Right lobe of liver (tissue), 6 donors: ENCODE measurements around the gene CDH18. TPM values are rescaled to one million over a fixed set of nuclear protein-coding genes. Genes with fewer than 3 reads are reported as not detected.

Experiments used
- ATAC-seq, 4 donors: fragments of 200-7000 bp; cut with Tn5 transposase; one replicate each; pipeline ENCODE4 v1.9.1; 2020; ENCODE audit warnings: mild to moderate bottlenecking in 4 of 4, moderate library complexity in 4 of 4
- DNase-seq, 3 donors: peaks; one replicate each; pipeline ENCODE4 v3.0.0-alpha.2; 2020
- H3K27ac ChIP-seq, 3 donors: fragments of 200-600 bp; one replicate each; pipeline ENCODE4 v1.8.0; 2022
- H3K27me3 ChIP-seq, 2 donors: fragments of 200-600 bp; one replicate each; pipeline ENCODE4 v1.8.0; 2022
- H3K36me3 ChIP-seq, 4 donors: fragments of 200-600 bp; sonication (generic) in 1 of 4; one replicate each; pipeline versions ENCODE4 v1.5.1 to v1.8.0; 2017 to 2022; ENCODE audit warnings: control low read depth in 1 of 4
- H3K4me1 ChIP-seq, 4 donors: fragments of 200-600 bp; sonication (generic) in 1 of 4; one replicate each; pipeline versions ENCODE4 v1.5.1 to v1.8.0; 2017 to 2022; ENCODE audit warnings: control low read depth in 1 of 4
- H3K4me3 ChIP-seq, 3 donors: fragments of 200-600 bp; one replicate each; pipeline ENCODE4 v1.8.0; 2022
- H3K9me3 ChIP-seq, 4 donors: fragments of 200-600 bp; sonication (generic) in 1 of 4; one replicate each; pipeline versions ENCODE4 v1.5.1 to v1.8.0; 2017 to 2022; ENCODE audit warnings: control low read depth in 1 of 4
- CTCF ChIP-seq, 4 donors: fragments of 200-600 bp in 3 of 4; fragments of 450-650 bp in 1 of 4; IDR thresholded peaks; one replicate each; pipeline versions ENCODE4 v1.5.1 to v1.8.0; 2016 to 2022; ENCODE audit warnings: antibody characterized with exemption in 4 of 4, mild to moderate bottlenecking in 2 of 4
- POLR2A ChIP-seq: fragments of 450-650 bp; IDR thresholded peaks from one replicate; pipeline ENCODE4 v1.6.1; 2017; ENCODE audit warnings: antibody characterized with exemption, mild to moderate bottlenecking
- WGBS: methylation state at CpG from one replicate; pipeline ENCODE4 v1.1.6; 2018; ENCODE audit warnings: low coverage, low lambda C conversion rate; ENCODE audit not compliant: insufficient coverage; ENCODE audit errors: missing lambda C conversion rate; 5-methylcytosine and 5-hydroxymethylcytosine counted together
- intact Hi-C, 2 donors: fragments of 100-400 bp; cut with DNase I; formaldehyde crosslinking; loops; one replicate each; pipeline versions ENCODE4 v1.11.2 to v1.14.1; 2022
- total RNA-seq, 6 experiments: library from RNA; depleted of rRNA in 2 of 6; stranded (reverse); fragments of >200 nt in 2 of 6; fragmentation: NEBNext Ultra II Directional in 3 of 6; extraction: Animal tissue kit (Norgen Biotek cat#: 25700) in 3 of 6; gene quantifications; one replicate each; pipeline versions ENCODE4 v1.1.0 to v1.2.4, GENCODE V29; 2016 to 2023
- donor health status: DM: no; HTN: yes; CAD: no.
- donor health status: DM: no; HTN: no; CAD: no.
- donor health status: DM: no; HTN: no; CAD: no.
- donor health status: DM: no; HTN: yes; CAD: no.
- donor health status: DM: no; HTN: yes; CAD: no.

The CDH18 gene
- total RNA-seq, 6 experiments from 2014 or later, result not detected

GRCh38 chr5:19885040-19885824, 102.8 kb downstream of the CDH18 start:
- Histone ChIP-seq H3K4me3 (no peak overlapping the region), H3K27me3 (no peaks in the 10 kb centered on the region), H3K9me3 (no peaks in the 10 kb centered on the region), H3K4me1 (peaks cover 0 to 10% (median 3%) of the 10 kb centered on the region in 4 donors), H3K27ac (no peak overlapping the region), H3K36me3 (no peaks in the 10 kb centered on the region)
- no peak for ATAC-seq
- intact Hi-C loops, result no loop called here
- no peak for DNase-seq
- TF ChIP-seq CTCF (IDR thresholded peaks at IDR 0.05) (no peak), POLR2A (no peak)
- WGBS, result 54% methylated on average over 5 of the region's 5 CpGs

- Histone ChIP-seq H3K4me1 (peaks cover 0 to 10% (median 3%) of the 10 kb centered on the region in 4 donors), H3K9me3 (no peaks in the 10 kb centered on the region), H3K27ac (no peak overlapping the region), H3K36me3 (no peaks in the 10 kb centered on the region), H3K27me3 (no peaks in the 10 kb centered on the region), H3K4me3 (no peak overlapping the region)
- ATAC-seq (peak in 3 of 4 donors; percentile 62 to 76 (median 67)), DNase-seq (no peak)
- 0% methylated on average over 1 of the region's 1 CpG for WGBS
- intact Hi-C loops, result no loop called here
- no peak for TF ChIP-seq CTCF (IDR thresholded peaks at IDR 0.05)
Measured at GRCh38 chr5:19880859-19881436, 107.1 kb downstream of the CDH18 start.

- DNase-seq (no peak), ATAC-seq (no peak)
- Histone ChIP-seq H3K27ac (no peak overlapping the region), H3K36me3 (no peaks in the 10 kb centered on the region), H3K9me3 (no peaks in the 10 kb centered on the region), H3K4me3 (no peak overlapping the region), H3K4me1 (peaks cover 0 to 10% (median 3%) of the 10 kb centered on the region in 4 donors), H3K27me3 (no peaks in the 10 kb centered on the region)
- TF ChIP-seq POLR2A, result no peak
- TF ChIP-seq CTCF (IDR thresholded peaks at IDR 0.05), result no peak
- intact Hi-C loops, result no loop called here
Measured at GRCh38 chr5:19880458-19880857, 107.5 kb downstream of the CDH18 start.

- no peak for TF ChIP-seq POLR2A
- TF ChIP-seq CTCF (IDR thresholded peaks at IDR 0.05), result no peak
- whole genome bisulfite sequencing, result 67% methylated on average over 1 of the region's 1 CpG
- intact Hi-C loops, result no loop called here
- no peaks in the 10 kb centered on the region for H3K9me3 ChIP-seq
- DNase-seq (no peak), ATAC-seq (no peak)
- H3K4me1 ChIP-seq, result no peaks in the 10 kb centered on the region
- H3K27me3 ChIP-seq, result no peaks in the 10 kb centered on the region
- no peaks in the 10 kb centered on the region for H3K36me3 ChIP-seq
- no peak overlapping the region for H3K4me3 ChIP-seq
- H3K27ac ChIP-seq, result no peak overlapping the region
Measured at GRCh38 chr5:19874811-19875210, 113.2 kb downstream of the CDH18 start.
